Adipocyte (in vitro differentiated cells): ENCODE data around the gene RHOT1.
"Not testable (repeated sequence)": the region's sequence is repeated elsewhere in the genome, so short reads cannot be mapped to it uniquely, and the experiment has no call there.

Experiments
- DNase-seq: peaks from one replicate; pipeline ENCODE4 v3.0.0-alpha.2; 2015; ENCODE audit warnings: low read depth
- H3K27me3 ChIP-seq: replicated peaks from 2 replicates; pipeline ENCODE4 v1.7.0; 2013; ENCODE audit warnings: mild to moderate bottlenecking, low read length, moderate library complexity; ENCODE audit not compliant: control insufficient read depth, insufficient read depth
- H3K36me3 ChIP-seq: 2 replicates; pipeline ENCODE4 v1.7.0; 2013; ENCODE audit warnings: low read length, mild to moderate bottlenecking, moderate library complexity; ENCODE audit not compliant: control insufficient read depth, insufficient read depth, severe bottlenecking
- H3K4me1 ChIP-seq: 2 replicates; pipeline ENCODE4 v1.7.0; 2013; ENCODE audit warnings: mild to moderate bottlenecking, low read length, moderate library complexity; ENCODE audit not compliant: control insufficient read depth, insufficient read depth
- H3K4me3 ChIP-seq: 2 replicates; pipeline ENCODE4 v1.7.0; 2013; ENCODE audit warnings: mild to moderate bottlenecking, low read length, moderate library complexity
- H3K9ac ChIP-seq: 2 replicates; pipeline ENCODE4 v1.7.0; 2013; ENCODE audit warnings: mild to moderate bottlenecking, low read length, moderate library complexity
- H3K9me3 ChIP-seq: 2 replicates; pipeline ENCODE4 v1.7.0; 2013; ENCODE audit warnings: mild to moderate bottlenecking, low read length, moderate library complexity; ENCODE audit not compliant: control insufficient read depth

The RHOT1 gene

GRCh38 chr17:32160526-32160925, 18.2 kb downstream of the RHOT1 start:
- Histone ChIP-seq H3K27me3 (no peaks in the 10 kb centered on the region), H3K9me3 (no peaks in the 10 kb centered on the region), H3K9ac (no peak overlapping the region), H3K4me1 (peaks cover 23% of the 10 kb centered on the region), H3K4me3 (no peak overlapping the region), H3K36me3 (peaks cover 17% of the 10 kb centered on the region)
- no peak for DNase-seq

- no peak for DNase-seq
- Histone ChIP-seq H3K27me3 (no peaks in the 10 kb centered on the region), H3K36me3 (peaks cover 14% of the 10 kb centered on the region), H3K9ac (no peak overlapping the region), H3K4me3 (no peak overlapping the region), H3K4me1 (peaks cover 18% of the 10 kb centered on the region), H3K9me3 (no peaks in the 10 kb centered on the region)
Measured at GRCh38 chr17:32161029-32161428, 18.7 kb downstream of the RHOT1 start.

GRCh38 chr17:32161506-32162365, 19.4 kb downstream of the RHOT1 start:
- H3K9ac ChIP-seq: no peak overlapping the region
- H3K4me1 ChIP-seq: peaks cover 15% of the 10 kb centered on the region
- no peaks in the 10 kb centered on the region for H3K27me3 ChIP-seq
- no peak overlapping the region for H3K4me3 ChIP-seq
- DNase-seq: peak; percentile 29
- H3K9me3 ChIP-seq: peaks cover 6% of the 10 kb centered on the region
- H3K36me3 ChIP-seq: peaks cover 13% of the 10 kb centered on the region

- Histone ChIP-seq H3K9me3 (no peaks in the 10 kb centered on the region), H3K36me3 (peaks cover 44% of the 10 kb centered on the region)
Measured at GRCh38 chr17:32174889-32175288, 32.6 kb downstream of the RHOT1 start.

GRCh38 chr17:32178679-32179078, 36.4 kb downstream of the RHOT1 start:
- H3K27me3 ChIP-seq, H3K9me3 ChIP-seq, H3K9ac ChIP-seq, H3K4me3 ChIP-seq, DNase-seq, H3K4me1 ChIP-seq: not testable (repeated sequence)
- H3K36me3 ChIP-seq: peaks cover 63% of the 10 kb centered on the region

More at GRCh38 chr17:32174889-32175288, 32.6 kb downstream of the RHOT1 start:
- Histone ChIP-seq H3K9ac (no peak overlapping the region), H3K4me1 (no peaks in the 10 kb centered on the region), H3K27me3 (no peaks in the 10 kb centered on the region), H3K4me3 (no peak overlapping the region)
- DNase-seq: no peak

- not testable (repeated sequence) for H3K27me3 ChIP-seq, H3K4me1 ChIP-seq, H3K4me3 ChIP-seq, H3K9me3 ChIP-seq, DNase-seq, H3K9ac ChIP-seq
- H3K36me3 ChIP-seq: peaks cover 59% of the 10 kb centered on the region
Measured at GRCh38 chr17:32179103-32179502, 36.8 kb downstream of the RHOT1 start.

- not testable (repeated sequence) for H3K27me3 ChIP-seq, H3K9ac ChIP-seq, H3K4me3 ChIP-seq, DNase-seq, H3K4me1 ChIP-seq, H3K9me3 ChIP-seq
- peaks cover 57% of the 10 kb centered on the region for H3K36me3 ChIP-seq
Measured at GRCh38 chr17:32179526-32179925, 37.2 kb downstream of the RHOT1 start.

GRCh38 chr17:32180262-32180661, 38.0 kb downstream of the RHOT1 start:
- H3K9ac ChIP-seq, H3K27me3 ChIP-seq, H3K9me3 ChIP-seq, H3K4me1 ChIP-seq, H3K4me3 ChIP-seq, DNase-seq: not testable (repeated sequence)
- H3K36me3 ChIP-seq: peaks cover 53% of the 10 kb centered on the region

GRCh38 chr17:32185875-32186274, 43.6 kb downstream of the RHOT1 start:
- Histone ChIP-seq H3K4me3 (no peak overlapping the region), H3K9me3 (no peaks in the 10 kb centered on the region), H3K9ac (no peak overlapping the region), H3K4me1 (peaks cover 7% of the 10 kb centered on the region), H3K27me3 (no peaks in the 10 kb centered on the region), H3K36me3 (peaks cover 33% of the 10 kb centered on the region)
- DNase-seq: no peak

- Histone ChIP-seq H3K4me1 (peaks cover 21% of the 10 kb centered on the region), H3K4me3 (no peak overlapping the region), H3K36me3 (peaks cover 22% of the 10 kb centered on the region), H3K27me3 (no peaks in the 10 kb centered on the region), H3K9me3 (no peaks in the 10 kb centered on the region), H3K9ac (no peak overlapping the region)
- no peak for DNase-seq
Measured at GRCh38 chr17:32187271-32187670, 45.0 kb downstream of the RHOT1 start.

- peaks cover 26% of the 10 kb centered on the region for H3K36me3 ChIP-seq
- no peak overlapping the region for H3K9ac ChIP-seq
- no peaks in the 10 kb centered on the region for H3K9me3 ChIP-seq
- H3K4me3 ChIP-seq: no peak overlapping the region
- no peaks in the 10 kb centered on the region for H3K27me3 ChIP-seq
- H3K4me1 ChIP-seq: peaks cover 15% of the 10 kb centered on the region
- DNase-seq: no peak
Measured at GRCh38 chr17:32189343-32189742, 47.0 kb downstream of the RHOT1 start.

- peak overlapping the region; percentile 13 for H3K4me3 ChIP-seq
- DNase-seq: peak; percentile 74
- H3K9me3 ChIP-seq: no peaks in the 10 kb centered on the region
- peaks cover 15% of the 10 kb centered on the region for H3K4me1 ChIP-seq
- no peaks in the 10 kb centered on the region for H3K27me3 ChIP-seq
- H3K9ac ChIP-seq: peak overlapping the region; percentile 48
- peaks cover 40% of the 10 kb centered on the region for H3K36me3 ChIP-seq
Measured at GRCh38 chr17:32191306-32191705, 49.0 kb downstream of the RHOT1 start.
